Measurements from ENCODE around the gene FOXR1. TPM values are rescaled to one million over a fixed set of nuclear protein-coding genes. Genes with fewer than 3 reads are reported as not detected.
A peak's percentile ranks its signal among the peaks of the same experiment; 100 is the strongest.

The FOXR1 gene
- total RNA-seq, 1 experiment from 2014 or later: not detected

DNA sequence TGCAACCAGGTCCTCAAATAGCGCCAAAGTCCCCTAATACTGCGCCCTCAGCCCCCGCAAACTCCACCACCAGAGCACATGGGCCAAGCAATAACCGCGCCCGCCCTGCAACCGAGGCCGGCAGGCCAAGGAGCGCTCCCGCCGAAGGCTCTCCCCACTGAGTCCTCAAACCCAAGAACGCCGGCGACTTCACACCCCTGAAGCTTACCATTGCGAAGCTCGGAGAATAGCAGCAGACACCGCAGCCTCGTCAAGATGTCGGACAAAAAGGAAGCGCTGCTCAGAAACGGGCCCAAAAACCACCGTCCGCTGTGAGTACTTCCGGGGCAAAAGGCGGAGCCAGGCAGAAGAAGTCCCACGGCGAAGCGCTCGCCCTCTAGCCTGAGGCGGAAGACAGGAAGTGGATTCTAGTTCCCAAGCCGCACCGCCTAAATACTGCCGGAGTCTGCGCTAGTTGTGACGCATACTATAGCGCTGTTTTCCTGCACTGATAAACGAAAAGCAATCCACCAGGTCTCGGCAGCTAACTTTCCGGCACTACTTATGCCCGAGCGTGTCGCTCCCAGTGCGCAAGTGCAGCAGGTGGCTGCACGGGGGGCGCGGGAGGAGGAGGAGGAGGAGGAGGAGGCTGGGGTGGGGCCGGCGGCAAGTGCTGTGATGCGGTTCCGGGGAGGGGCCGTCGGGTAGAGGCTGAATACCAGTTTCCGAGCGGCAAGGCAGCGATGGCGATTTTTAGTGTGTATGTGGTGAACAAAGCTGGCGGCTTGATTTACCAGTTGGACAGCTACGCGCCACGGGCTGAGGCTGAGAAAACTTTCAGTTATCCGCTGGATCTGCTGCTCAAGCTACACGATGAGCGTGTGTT is 46.7 kb downstream of the FOXR1 start, which contains the start of the genes RPS25 and TRAPPC4:
Gene RPS25 (minus strand): TSS at position 270 of the 865 bp plus-strand sequence. CDS start 59 bp downstream, at position 211.
Gene TRAPPC4 (plus strand): TSS at position 693 of the 865 bp plus-strand sequence. CDS start 30 bp downstream, at position 723.
- in situ Hi-C loops (cut with HindIII; ENCODE audit: low sequenced_read_pairs): loop anchor here (10.0 kb wide), 1 partner anchor 86 kb away; the partner anchor contains the start of genes C2CD2L and DPAGT1

DNA sequence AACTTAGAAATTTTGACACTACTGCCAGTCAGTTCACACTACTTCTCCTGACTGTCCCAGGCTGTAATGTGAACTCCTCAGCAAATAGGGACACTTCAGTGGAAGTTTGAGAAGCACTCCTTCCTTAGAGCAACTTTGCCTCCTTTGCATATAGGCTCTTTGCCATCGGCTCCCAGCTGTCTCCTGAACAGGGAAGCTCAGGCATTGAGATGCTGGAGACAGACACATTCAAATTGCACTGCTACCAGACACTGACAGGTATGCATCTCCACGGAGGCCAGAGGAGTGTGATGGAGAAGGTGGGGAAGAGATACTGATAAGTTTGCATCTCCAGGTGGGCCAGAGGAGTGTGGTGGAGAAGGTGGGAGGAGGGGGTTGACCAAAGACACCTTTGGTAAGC is 48.4 kb downstream of the FOXR1 start:
- DNase-seq (ENCODE audit: low spot score): no peak
- in situ Hi-C loops (cut with HindIII; ENCODE audit: low sequenced_read_pairs): loop anchor here (10.0 kb wide), 1 partner anchor 85 kb away; the partner anchor contains the start of genes C2CD2L and DPAGT1

More for the DNA sequence above, 46.7 kb downstream of the FOXR1 start, which contains the start of the genes RPS25 and TRAPPC4:
- peak; percentile 98 for DNase-seq (ENCODE audit: low spot score)

DNA sequence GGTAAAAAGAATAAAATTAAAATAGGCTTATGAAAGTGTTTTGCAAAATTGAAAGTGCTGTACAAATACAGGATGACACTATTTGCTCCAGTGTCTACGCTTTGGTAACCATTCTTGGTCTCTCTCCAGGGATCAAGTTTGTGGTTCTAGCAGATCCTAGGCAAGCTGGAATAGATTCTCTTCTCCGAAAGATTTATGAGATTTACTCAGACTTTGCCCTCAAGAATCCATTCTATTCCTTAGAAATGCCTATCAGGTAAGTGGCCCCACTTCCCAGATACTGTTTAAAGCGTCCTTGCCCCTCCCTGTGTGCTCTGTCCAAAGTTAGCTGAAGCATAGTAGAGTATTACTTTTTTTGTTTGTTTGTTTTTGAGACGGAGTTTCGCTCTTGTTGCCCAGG is 50.1 kb downstream of the FOXR1 start:
- in situ Hi-C loops (cut with HindIII; ENCODE audit: low sequenced_read_pairs): no loop called here
- DNase-seq (ENCODE audit: low spot score): no peak

DNA sequence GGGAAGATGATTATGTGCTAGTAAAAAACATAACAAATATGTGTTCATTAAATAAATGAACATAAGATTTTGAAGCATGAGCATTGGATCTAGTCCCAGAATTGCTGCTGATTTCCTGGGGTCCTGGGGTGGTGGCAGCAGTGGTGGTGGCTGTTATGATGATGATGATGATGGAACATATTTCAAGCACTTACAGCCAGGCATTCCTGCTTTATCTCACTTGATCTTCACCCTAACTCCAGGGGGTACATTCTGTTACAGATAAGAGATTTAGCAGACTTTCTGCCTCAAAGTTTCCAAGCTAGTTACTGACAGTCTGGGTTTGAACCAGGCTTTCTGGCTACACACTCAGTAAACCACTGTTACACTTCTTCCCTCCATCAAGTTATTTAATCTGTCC is 52.2 kb downstream of the FOXR1 start:
- in situ Hi-C loops (cut with HindIII; ENCODE audit: low sequenced_read_pairs): no loop called here
- no peak for DNase-seq (ENCODE audit: low spot score)

DNA sequence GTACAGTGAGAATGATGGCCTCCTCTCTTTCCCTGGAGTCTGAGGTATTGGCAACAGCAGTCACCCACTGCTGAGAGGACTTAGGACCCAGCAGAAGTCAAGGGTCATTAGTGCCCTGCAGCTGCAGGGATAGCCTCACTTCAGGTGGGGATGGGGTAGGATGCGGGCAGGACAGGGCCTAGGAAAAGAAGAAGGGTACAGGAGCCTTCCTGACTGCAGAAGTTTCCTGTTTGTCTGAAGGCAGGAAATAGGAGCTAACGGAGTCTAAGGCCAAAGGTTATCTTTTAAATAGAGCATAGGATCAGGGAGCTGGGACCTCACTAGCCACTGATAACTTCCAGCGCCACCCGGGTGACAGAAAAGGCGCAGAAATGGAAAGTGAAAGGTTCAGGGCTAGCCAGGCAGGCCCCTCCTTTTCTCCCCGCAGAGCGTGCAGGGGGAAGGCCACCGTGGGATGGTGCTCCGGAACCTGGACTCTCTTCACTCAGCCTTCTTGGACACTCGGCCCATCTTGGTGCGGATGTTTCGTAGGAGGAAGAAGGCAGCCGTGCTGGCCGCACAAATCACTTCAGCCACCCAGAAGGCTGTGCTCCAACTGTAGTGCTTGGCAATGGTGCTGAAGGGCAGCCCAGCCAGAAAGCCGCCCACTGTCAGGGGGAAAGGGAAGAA is 53.0 kb downstream of the FOXR1 start:
- no peak for DNase-seq (ENCODE audit: low spot score)
- in situ Hi-C loops (cut with HindIII; ENCODE audit: low sequenced_read_pairs): no loop called here

DNA sequence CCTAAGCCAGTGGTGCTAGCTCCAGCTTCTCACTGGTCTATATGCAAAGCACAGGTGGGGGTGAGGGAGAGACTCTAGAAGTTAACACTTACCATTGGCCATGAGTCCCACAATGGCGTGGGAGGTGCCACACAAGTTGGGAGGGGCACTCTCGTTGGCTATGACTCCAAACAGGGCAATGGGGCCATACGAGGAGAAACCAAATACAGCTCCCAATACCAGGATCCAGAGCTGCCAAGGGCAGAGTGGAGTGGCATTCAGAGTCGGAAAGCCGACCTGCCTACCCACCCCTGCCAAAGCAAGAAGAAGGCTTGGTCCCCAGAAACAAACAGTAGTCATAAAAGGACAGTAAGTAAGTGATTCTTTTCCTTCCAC is 53.5 kb downstream of the FOXR1 start:
- DNase-seq (ENCODE audit: low spot score): no peak
- in situ Hi-C loops (cut with HindIII; ENCODE audit: low sequenced_read_pairs): no loop called here

DNA sequence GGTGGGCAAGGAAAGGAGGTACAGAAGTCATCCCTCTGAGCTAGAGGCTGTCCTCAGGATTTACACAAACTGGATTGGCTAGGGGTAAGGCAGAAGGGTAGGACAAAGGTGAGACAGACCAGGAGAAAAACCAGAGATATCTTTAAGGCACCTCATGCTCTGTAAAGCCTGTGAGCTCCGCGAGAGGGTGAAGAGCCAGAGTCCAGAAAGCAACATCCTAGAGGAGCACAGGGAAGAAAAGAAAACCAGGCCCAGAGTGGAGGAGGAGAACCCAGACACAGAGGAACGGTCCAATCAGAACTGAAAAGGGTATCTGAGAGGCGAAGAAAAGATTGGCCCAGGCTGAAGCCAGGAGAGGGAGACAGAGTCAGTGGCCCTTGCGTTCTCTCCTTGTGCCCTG is 54.0 kb downstream of the FOXR1 start:
- DNase-seq (ENCODE audit: low spot score): no peak
- in situ Hi-C loops (cut with HindIII; ENCODE audit: low sequenced_read_pairs): no loop called here

DNA sequence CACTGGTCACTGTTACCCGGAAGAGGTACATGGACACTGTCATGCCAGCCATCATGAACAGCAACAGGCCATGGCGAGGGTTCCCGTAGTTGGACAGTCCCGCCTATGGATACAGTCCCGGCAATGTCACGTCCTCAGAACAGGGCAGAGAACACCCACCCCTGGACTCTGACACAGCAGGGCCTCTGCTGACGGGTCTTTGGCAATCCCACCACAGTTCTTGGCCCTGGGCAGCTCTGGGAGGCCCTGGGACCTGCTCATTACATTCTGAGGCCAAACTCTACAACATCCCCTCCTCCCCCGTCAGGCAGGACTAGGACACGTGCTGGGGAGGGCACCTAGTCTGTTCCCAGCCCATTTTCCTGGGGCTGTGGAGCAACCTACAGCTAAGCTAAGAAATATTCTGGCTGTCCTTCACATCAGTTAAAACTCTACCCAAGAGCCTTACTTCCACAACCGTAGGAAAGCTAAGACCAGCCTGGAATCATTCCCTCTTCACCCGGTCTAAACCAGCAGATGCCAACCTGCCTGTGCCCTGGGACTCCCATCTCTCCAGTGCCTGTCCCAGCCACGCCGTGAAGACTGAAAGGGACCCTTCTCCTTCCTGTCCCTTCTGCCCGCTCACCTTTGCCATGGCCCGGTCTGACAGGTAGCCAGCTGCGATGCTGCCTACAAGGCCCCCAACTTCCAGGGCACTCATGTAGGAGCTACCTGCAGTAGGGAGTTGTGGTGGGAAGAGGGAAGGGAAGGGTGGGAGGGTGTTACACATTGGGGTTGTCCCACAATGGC is 54.6 kb downstream of the FOXR1 start:
- in situ Hi-C loops (cut with HindIII; ENCODE audit: low sequenced_read_pairs): no loop called here

DNA sequence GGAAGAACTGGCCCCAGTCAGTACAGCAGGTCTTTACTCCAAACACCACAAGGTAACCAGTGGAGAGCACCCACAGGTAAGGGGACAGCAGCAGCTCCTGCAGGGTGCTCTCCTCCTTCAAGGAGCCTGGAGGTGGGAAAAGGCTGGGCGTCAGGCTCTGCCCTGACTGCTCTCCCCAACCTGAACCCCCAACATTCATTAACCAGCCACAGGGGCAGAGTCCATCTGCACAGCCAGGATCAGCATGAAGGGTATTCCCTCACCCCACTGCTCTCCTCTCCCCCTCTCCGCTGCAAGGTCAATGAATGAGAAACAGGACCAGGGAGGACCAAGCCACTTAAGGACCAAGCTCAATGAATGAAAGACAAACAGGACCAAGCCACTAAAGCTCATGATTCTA is 55.4 kb downstream of the FOXR1 start:
- in situ Hi-C loops (cut with HindIII; ENCODE audit: low sequenced_read_pairs): no loop called here
- no peak for DNase-seq (ENCODE audit: low spot score)

More for the DNA sequence above, 54.6 kb downstream of the FOXR1 start:
- DNase-seq (ENCODE audit: low spot score): no peak

DNA sequence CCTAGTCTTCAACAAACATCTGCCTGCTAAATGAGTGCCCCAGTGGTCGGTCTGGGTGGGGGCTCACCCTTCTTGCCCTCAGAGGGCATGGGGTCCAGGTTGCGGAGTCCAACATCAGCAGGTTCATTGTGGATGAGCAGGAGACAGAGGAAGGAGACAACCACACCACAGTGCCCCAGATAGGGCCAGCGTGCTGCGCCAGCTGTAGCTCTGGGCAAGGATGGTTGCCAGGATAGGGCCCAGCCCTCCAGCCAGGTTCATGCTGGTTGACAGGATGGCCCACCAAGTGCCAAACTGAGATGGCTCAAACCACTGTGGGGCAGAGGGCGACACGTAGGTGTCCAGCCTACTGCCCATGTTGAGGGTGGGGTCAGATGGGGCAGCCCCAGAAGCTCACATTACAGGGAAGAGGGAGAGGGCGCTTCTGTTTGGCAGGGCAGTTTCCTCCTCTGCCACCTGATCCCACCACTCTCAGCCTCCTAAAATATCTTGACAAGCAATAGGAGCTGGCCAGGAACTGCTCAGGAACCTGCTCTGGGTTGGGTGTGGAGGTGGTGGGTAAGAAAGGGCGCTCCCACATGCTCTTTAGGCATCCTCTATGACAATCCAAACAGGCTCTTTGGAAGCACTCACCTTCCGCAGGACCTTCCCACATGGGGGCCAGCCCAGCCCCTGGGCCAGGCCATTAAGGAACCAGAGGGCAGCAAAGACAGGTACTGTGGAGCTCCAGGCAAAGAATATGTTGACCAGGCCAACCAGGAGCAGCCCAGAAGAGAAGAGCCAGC is 56.2 kb downstream of the FOXR1 start:
- no peak for DNase-seq (ENCODE audit: low spot score)
- in situ Hi-C loops (cut with HindIII; ENCODE audit: low sequenced_read_pairs): no loop called here

DNA sequence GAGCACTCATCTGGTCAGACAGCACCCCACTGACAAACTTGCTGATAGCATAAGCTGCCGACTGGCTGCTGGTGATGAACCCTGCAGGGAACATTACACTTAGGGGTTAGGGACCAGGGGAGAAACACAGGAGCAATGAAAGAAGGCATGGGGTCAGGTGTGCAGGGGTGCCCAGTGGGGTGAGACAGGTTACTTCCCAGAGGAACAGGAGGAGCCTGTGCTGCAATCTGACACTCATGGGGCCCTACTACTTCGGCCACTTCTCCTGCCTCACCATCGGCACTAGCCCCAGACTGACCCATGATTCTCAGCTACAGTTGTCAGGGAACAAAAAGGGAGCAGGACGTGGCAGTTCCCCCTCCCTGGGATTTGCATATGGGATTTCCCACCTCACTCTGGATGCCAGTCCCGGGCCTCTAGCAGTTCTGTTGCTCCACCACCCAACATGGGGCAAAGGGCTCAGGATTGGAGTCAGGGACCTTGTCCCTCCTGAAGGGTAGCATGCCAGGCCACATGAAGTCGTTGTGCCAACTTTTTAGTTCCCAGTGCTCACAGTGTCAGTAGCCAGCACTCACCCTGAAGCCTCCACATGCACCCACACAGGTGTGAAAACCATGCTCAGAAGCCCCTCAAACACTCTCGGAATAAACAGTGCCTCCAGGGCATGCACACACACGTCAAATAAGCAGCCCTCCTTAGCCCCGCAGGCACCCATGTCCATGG is 56.9 kb downstream of the FOXR1 start:
- in situ Hi-C loops (cut with HindIII; ENCODE audit: low sequenced_read_pairs): no loop called here
- DNase-seq (ENCODE audit: low spot score): no peak

DNA sequence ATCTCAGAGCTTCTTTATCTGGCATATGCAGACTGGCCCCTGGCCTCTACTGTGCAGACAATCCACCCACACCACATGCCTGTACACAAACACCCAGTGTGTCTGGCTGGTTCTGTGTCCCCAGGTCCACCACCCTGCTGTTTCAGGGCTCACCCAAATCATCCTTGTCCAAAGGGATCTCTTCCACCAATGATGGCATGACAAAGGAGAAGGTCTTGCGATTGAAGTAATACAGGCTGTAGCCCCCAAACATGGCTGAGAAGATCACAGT is 57.4 kb downstream of the FOXR1 start:
- in situ Hi-C loops (cut with HindIII; ENCODE audit: low sequenced_read_pairs): no loop called here
- DNase-seq (ENCODE audit: low spot score): no peak

DNA sequence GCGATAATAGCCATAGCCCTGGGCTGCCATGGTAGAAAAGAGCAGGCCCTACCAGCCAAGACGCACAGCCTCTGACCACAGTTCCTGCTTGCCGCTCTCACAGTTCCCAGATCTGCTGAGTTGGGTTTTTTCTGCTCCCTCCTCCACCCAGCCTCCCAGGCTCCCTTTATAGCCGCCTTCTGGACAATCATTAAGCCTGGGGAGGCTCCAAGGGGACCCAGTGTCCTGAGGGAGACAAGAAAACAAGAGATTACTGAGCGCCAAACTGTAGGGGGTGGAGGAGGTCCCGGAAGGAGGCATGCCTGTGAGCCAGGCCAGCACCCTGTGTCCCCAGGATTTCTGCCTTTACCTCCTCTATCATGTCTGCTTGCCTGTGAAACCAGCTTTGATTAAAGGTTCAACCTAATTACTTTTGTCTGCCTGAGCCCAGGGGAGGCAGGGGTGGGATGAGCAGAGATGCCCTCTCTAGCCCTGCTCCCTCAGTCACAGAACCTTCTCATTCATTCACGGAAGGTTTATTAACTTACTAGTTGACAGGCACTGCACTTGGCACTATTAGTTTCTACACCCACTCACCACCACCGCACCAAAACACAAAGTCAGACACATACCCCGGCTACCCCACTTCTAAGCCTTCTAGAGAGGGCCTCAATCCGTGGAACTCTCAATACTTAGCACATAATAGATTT is 57.9 kb downstream of the FOXR1 start:
- in situ Hi-C loops (cut with HindIII; ENCODE audit: low sequenced_read_pairs): no loop called here
- DNase-seq (ENCODE audit: low spot score): peak; percentile 40

DNA sequence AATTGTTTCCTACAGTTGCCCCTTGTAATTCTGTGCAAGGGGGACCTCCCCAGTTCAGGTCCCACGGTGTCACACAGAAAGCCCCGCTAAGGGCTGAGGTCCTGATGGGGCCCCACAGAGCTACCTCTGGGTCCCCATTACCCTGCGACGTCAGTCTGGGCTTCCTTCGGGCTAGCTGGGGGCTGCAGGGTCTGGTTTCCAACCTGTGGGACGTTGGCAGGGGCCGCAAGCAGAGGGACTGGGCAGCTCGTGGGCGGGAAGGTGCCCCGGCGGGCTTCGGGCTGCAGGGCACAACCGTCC is 58.4 kb downstream of the FOXR1 start:
- no peak for DNase-seq (ENCODE audit: low spot score)
- in situ Hi-C loops (cut with HindIII; ENCODE audit: low sequenced_read_pairs): no loop called here

DNA sequence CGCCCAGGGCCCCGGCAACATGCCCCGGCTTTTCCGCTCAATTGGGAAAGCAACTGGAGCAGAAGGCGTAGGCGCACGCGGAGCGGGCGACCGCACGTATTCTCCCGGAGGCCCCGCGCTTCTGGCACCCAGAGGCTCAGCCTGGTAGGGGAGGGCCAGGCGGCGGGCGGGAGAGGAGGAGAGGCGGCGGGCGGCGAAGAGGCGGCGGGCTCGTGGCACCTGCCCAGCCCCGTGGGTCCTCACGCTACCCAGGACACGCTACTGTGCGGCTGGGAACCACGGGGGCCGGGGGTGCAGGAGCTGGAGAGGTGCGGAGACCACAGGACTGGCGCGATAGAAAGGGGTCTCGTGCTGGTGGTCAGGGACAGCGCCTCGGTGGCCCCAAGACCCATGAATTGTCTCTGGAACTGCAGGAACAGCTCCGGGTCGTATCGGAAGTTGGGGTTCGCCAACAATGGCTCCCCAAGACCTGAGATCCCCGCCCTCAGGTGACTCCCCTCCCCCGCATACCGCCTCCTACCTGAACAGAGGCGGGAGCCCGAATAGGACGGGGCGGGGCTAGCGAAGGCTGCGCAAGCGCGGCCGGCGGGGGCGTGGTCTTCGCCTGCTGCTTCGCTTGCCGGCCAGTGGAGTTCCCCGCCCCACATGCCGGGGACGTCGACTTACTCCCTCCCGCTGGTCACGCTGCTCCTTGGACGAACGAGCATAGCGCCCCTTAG is 58.9 kb downstream of the FOXR1 start, which contains the start of gene SLC37A4:
Gene SLC37A4 (minus strand): TSS at position 549 of the 719 bp plus-strand sequence.
- peak; percentile 98 for DNase-seq (ENCODE audit: low spot score)
- in situ Hi-C loops (cut with HindIII; ENCODE audit: low sequenced_read_pairs): no loop called here

All from G401 (cell line).